GM12891 (cell line): ENCODE data around the gene PHF13.

Source experiments
- POLR2A ChIP-seq: IDR thresholded peaks from 2 replicates; pipeline ENCODE4 v1.6.1; 2011; ENCODE audit warnings: low read depth, low read length, control low read depth
- POLR2AphosphoS5 ChIP-seq: IDR thresholded peaks from 2 replicates; pipeline ENCODE4 v1.6.1; 2011; ENCODE audit warnings: low read depth, low read length, control low read depth
- TAF1 ChIP-seq: IDR thresholded peaks from 2 replicates; pipeline ENCODE4 v1.6.1; 2011; ENCODE audit warnings: low read depth, low read length, control low read depth

DNA sequence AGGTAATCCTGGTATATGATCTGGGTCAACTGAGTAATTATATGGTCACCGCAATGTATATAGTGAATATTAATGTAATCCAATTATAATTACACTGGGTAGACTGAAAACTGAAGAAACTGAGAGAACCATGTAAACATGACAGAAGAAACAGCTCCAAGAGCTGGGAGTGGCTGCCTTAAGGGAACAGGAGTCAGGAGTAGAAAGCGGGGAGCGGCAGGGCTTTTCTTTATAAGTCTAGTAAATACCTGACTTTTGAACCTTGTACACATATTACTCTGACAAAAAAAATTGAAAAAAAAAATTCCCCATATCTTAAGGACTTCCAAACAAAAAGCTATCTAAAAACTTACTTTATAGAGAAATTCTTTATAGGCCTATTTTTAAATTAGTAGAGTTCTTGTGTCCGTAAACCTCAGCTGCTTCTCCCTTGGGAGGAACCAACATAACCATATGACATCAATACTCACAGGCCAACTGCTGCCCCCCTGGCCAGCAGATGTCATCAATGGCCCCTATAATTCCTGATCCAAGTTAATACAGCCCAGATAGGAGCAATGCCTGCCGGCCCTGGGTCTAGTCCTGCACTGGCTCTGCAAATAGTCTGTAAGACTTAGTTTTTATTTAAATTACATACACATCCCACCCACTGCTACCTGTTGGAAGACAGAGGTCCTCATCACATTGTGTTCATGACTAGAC lies 45.0 kb downstream of the PHF13 start:
- no peak for TF ChIP-seq POLR2A
- TF ChIP-seq POLR2AphosphoS5: no peak
- TF ChIP-seq TAF1: no peak
